ENCODE data around the gene TFB2M.
"Not testable (repeated sequence)": the region's sequence is repeated elsewhere in the genome, so short reads cannot be mapped to it uniquely, and the experiment has no call there.

GRCh38 chr1:246560833-246561232 is 5.2 kb downstream of the TFB2M start:
- not testable (repeated sequence) for TF ChIP-seq CTCF (IDR thresholded peaks at IDR 0.05; ENCODE audit: borderline replicate concordance, extremely low read depth, low read length, poor library complexity, severe bottlenecking); EZH2 (IDR thresholded peaks at IDR 0.05; ENCODE audit: borderline replicate concordance, low read depth, low read length, severe bottlenecking)

Measured in DND-41 (cell line).